GM03348 (cell line): ENCODE measurements around the gene BICRA.
A peak's percentile ranks its signal among the peaks of the same experiment; 100 is the strongest.
"Not testable (repeated sequence)": the region's sequence is repeated elsewhere in the genome, so short reads cannot be mapped to it uniquely, and the experiment has no call there.

ENCODE experiments used
- DNase-seq: peaks from one replicate; pipeline ENCODE4 v3.0.0; 2012; ENCODE audit warnings: low spot score

Gene BICRA

GRCh38 chr19:47716270-47716937 lies 107.5 kb downstream of the BICRA start:
- DNase-seq = no peak

- not testable (repeated sequence) for DNase-seq
These were observed 109.6 kb downstream of the BICRA start for GRCh38 chr19:47718415-47719046.

- peak; percentile 96 for DNase-seq
These were observed 110.3 kb downstream of the BICRA start for GRCh38 chr19:47719047-47719859.

- no peak for DNase-seq
These were observed 111.9 kb downstream of the BICRA start for GRCh38 chr19:47720669-47721422.

- no peak for DNase-seq
These were observed 114.6 kb downstream of the BICRA start for GRCh38 chr19:47723581-47723940.

GRCh38 chr19:47725759-47726401 lies 116.9 kb downstream of the BICRA start:
- DNase-seq = no peak

GRCh38 chr19:47726467-47726866 lies 117.5 kb downstream of the BICRA start:
- no peak for DNase-seq

- DNase-seq = not testable (repeated sequence)
These were observed 119.4 kb downstream of the BICRA start for GRCh38 chr19:47728295-47728694.

- DNase-seq = peak; percentile 83
These were observed 120.5 kb downstream of the BICRA start for GRCh38 chr19:47729468-47729798.

GRCh38 chr19:47729799-47730520 lies 121.0 kb downstream of the BICRA start:
- DNase-seq = no peak

- no peak for DNase-seq
These were observed 121.6 kb downstream of the BICRA start for GRCh38 chr19:47730521-47730889.

- DNase-seq = no peak
These were observed 122.0 kb downstream of the BICRA start for GRCh38 chr19:47730910-47731309.

GRCh38 chr19:47735131-47735530 lies 126.2 kb downstream of the BICRA start:
- no peak for DNase-seq

- no peak for DNase-seq
These were observed 132.1 kb downstream of the BICRA start for GRCh38 chr19:47740866-47741519.

- DNase-seq = no peak
These were observed 132.7 kb downstream of the BICRA start for GRCh38 chr19:47741544-47742140.

GRCh38 chr19:47742634-47743033 lies 133.7 kb downstream of the BICRA start:
- DNase-seq = no peak

- DNase-seq = peak; percentile 96
These were observed 136.3 kb downstream of the BICRA start, which contains the start of gene NOP53 for GRCh38 chr19:47745010-47745901. Gene NOP53, plus strand, starts transcription at chr19:47745546. Its CDS starts 14 bp downstream, at chr19:47745560.

GRCh38 chr19:47746129-47746528 lies 137.2 kb downstream of the BICRA start:
- not testable (repeated sequence) for DNase-seq

- no peak for DNase-seq
These were observed 140.4 kb downstream of the BICRA start for GRCh38 chr19:47749326-47749725.
